ENCODE data around the gene SEMA3D. TPM values are rescaled to one million over a fixed set of nuclear protein-coding genes. Genes with fewer than 3 reads are reported as not detected.

The SEMA3D gene
- total RNA-seq, 1 experiment from 2014 or later = 1.4 TPM

- Histone ChIP-seq H3K36me3 (ENCODE audit: control insufficient read depth in 1 of 2, insufficient read depth in 2 of 2, low read length in 2 of 2) (no peaks in the 10 kb centered on the region), H3K4me1 (ENCODE audit: control insufficient read depth in 1 of 2, insufficient read depth in 2 of 2, low read length in 2 of 2) (no peaks in the 10 kb centered on the region), H3K9ac (ENCODE audit: low read length) (no peak overlapping the region), H3K4me2 (ENCODE audit: low read length) (no peak overlapping the region), H3K27me3 (ENCODE audit: insufficient read depth, low read length) (no peaks in the 10 kb centered on the region), H3K4me3 (replicated peaks in 1 of 2; ENCODE audit: low read depth in 1 of 2, low read length in 2 of 2) (no peak overlapping the region), H3K9me2 (ENCODE audit: insufficient read depth) (no peaks in the 10 kb centered on the region), H4K20me1 (ENCODE audit: insufficient read depth) (no peaks in the 10 kb centered on the region), H3K27ac (ENCODE audit: low read depth, low read length) (no peak overlapping the region), H2AFZ (ENCODE audit: low read depth, low read length, poor library complexity, severe bottlenecking) (peak overlapping the region; percentile 14), H3K79me2 (ENCODE audit: insufficient read depth, low read length) (no peaks in the 10 kb centered on the region), H3K9me3 (ENCODE audit: control insufficient read depth in 1 of 2, insufficient read depth in 1 of 2, low read depth in 1 of 2, low read length in 2 of 2) (no peaks in the 10 kb centered on the region)
- ATAC-seq (no peak), DNase-seq (ENCODE audit: low read depth, low spot score) (no peak)
- no peak for TF ChIP-seq EZH2phosphoT487 (IDR thresholded peaks at IDR 0.05; ENCODE audit: borderline replicate concordance)
- 0 out of 6 replicates have a peak, but pooled peaks of 1 of the 3 experiments have one; percentile 13 for TF ChIP-seq CTCF (IDR thresholded peaks at IDR 0.05 in 2 of 3, conservative IDR thresholded peaks at IDR 0.05 in 1 of 3; ENCODE audit: borderline replicate concordance in 1 of 3, insufficient read depth in 1 of 3, low read depth in 2 of 3, low read length in 2 of 3)
- ChIA-PET RAD21 (ENCODE audit: low non-redundant PET in 1 of 2, low total read pairs in 2 of 2, uncharacterized antibody in 2 of 2, unreplicated experiment in 2 of 2) (no interaction called here), CTCF (no interaction called here), POLR2A (no interaction called here)
- no TSS peak for BruUV-seq (replicated peaks)
- intact Hi-C loops (cut with micrococcal nuclease) = no loop called here
Measured at GRCh38 chr7:84985073-84985784, 201.6 kb downstream of the SEMA3D start.

- no peak overlapping the region for H3K9ac ChIP-seq (ENCODE audit: low read length)
- H3K36me3 ChIP-seq (ENCODE audit: control insufficient read depth in 1 of 2, insufficient read depth in 2 of 2, low read length in 2 of 2) = no peaks in the 10 kb centered on the region
- H3K27me3 ChIP-seq (ENCODE audit: insufficient read depth, low read length) = no peaks in the 10 kb centered on the region
- no peaks in the 10 kb centered on the region for H3K9me3 ChIP-seq (ENCODE audit: control insufficient read depth in 1 of 2, insufficient read depth in 1 of 2, low read depth in 1 of 2, low read length in 2 of 2)
- no peak overlapping the region for H3K27ac ChIP-seq (ENCODE audit: low read depth, low read length)
- DNase-seq (ENCODE audit: low read depth, low spot score) (no peak), ATAC-seq (no peak)
- no peaks in the 10 kb centered on the region for H3K4me1 ChIP-seq (ENCODE audit: control insufficient read depth in 1 of 2, insufficient read depth in 2 of 2, low read length in 2 of 2)
- CTCF ChIA-PET = no interaction called here
- H4K20me1 ChIP-seq (ENCODE audit: insufficient read depth) = no peaks in the 10 kb centered on the region
- H3K9me2 ChIP-seq (ENCODE audit: insufficient read depth) = no peaks in the 10 kb centered on the region
- BruUV-seq (replicated peaks) = no TSS peak
- H3K4me2 ChIP-seq (ENCODE audit: low read length) = no peak overlapping the region
- POLR2A ChIA-PET = no interaction called here
- no peak overlapping the region for H3K4me3 ChIP-seq (replicated peaks in 1 of 2; ENCODE audit: low read depth in 1 of 2, low read length in 2 of 2)
- H3K79me2 ChIP-seq (ENCODE audit: insufficient read depth, low read length) = no peaks in the 10 kb centered on the region
- no peak overlapping the region for H2AFZ ChIP-seq (ENCODE audit: low read depth, low read length, poor library complexity, severe bottlenecking)
- RAD21 ChIA-PET (ENCODE audit: low non-redundant PET in 1 of 2, low total read pairs in 2 of 2, uncharacterized antibody in 2 of 2, unreplicated experiment in 2 of 2) = no interaction called here
- intact Hi-C loops (cut with micrococcal nuclease) = no loop called here
- TF ChIP-seq EZH2phosphoT487 (IDR thresholded peaks at IDR 0.05; ENCODE audit: borderline replicate concordance) (no peak), ELF1 (IDR thresholded peaks at IDR 0.05; ENCODE audit: borderline replicate concordance, low read depth) (no peak), ZFX (IDR thresholded peaks at IDR 0.05) (no peak), YY1 (IDR thresholded peaks at IDR 0.05; ENCODE audit: extremely low read depth, insufficient replicate concordance, low read depth, low read length) (no peak), CEBPB (IDR thresholded peaks at IDR 0.05; ENCODE audit: low read depth) (no peak), POLR2A (IDR thresholded peaks at IDR 0.05; ENCODE audit: borderline replicate concordance, extremely low read depth, insufficient read depth, insufficient read length) (no peak), SRF (IDR thresholded peaks at IDR 0.05; ENCODE audit: low read depth) (no peak), SIN3A (IDR thresholded peaks at IDR 0.05; ENCODE audit: low read depth) (no peak), EGR1 (IDR thresholded peaks at IDR 0.05; ENCODE audit: low read depth) (no peak), JUND (IDR thresholded peaks at IDR 0.05) (no peak), SP1 (IDR thresholded peaks at IDR 0.05; ENCODE audit: low read depth) (no peak), POLR2AphosphoS5 (IDR thresholded peaks at IDR 0.05; ENCODE audit: low read depth, low read length) (no peak), ZBTB33 (IDR thresholded peaks at IDR 0.05; ENCODE audit: extremely low read depth, insufficient replicate concordance, low read length) (no peak)
Measured at GRCh38 chr7:84982199-84982598, 204.7 kb downstream of the SEMA3D start.
